Non-pigmented ciliary epithelial cell (primary cell): ENCODE measurements around the gene DCAF8.

ENCODE experiments used
- DNase-seq: peaks from one replicate; pipeline ENCODE4 v3.0.0-alpha.2; 2010; ENCODE audit warnings: low read depth

Gene DCAF8

GRCh38 chr1:160225345-160225744 lies 37.0 kb downstream of the DCAF8 start:
- no peak for DNase-seq

GRCh38 chr1:160224606-160225005 lies 37.7 kb downstream of the DCAF8 start:
- DNase-seq, result no peak

GRCh38 chr1:160222546-160222945 lies 39.8 kb downstream of the DCAF8 start:
- DNase-seq, result no peak

GRCh38 chr1:160221089-160221488 lies 41.3 kb downstream of the DCAF8 start:
- DNase-seq, result no peak

- no peak for DNase-seq
Observed at GRCh38 chr1:160220301-160220700, 42.0 kb downstream of the DCAF8 start.

- peak; percentile 38 for DNase-seq
Observed at GRCh38 chr1:160219062-160219929, 43.1 kb downstream of the DCAF8 start.

- no peak for DNase-seq
Observed at GRCh38 chr1:160217481-160218051, 44.8 kb downstream of the DCAF8 start.

- DNase-seq, result no peak
Observed at GRCh38 chr1:160216301-160216700, 46.0 kb downstream of the DCAF8 start.

- no peak for DNase-seq
Observed at GRCh38 chr1:160214481-160215140, 47.7 kb downstream of the DCAF8 start.

GRCh38 chr1:160211046-160211790 lies 51.1 kb downstream of the DCAF8 start:
- DNase-seq, result no peak

- DNase-seq, result no peak
Observed at GRCh38 chr1:160210561-160210960, 51.8 kb downstream of the DCAF8 start.

- no peak for DNase-seq
Observed at GRCh38 chr1:160209321-160210046, 52.9 kb downstream of the DCAF8 start.

GRCh38 chr1:160208557-160209320 lies 53.6 kb downstream of the DCAF8 start:
- no peak for DNase-seq

- DNase-seq, result no peak
Observed at GRCh38 chr1:160207771-160208556, 54.4 kb downstream of the DCAF8 start.

- DNase-seq, result no peak
Observed at GRCh38 chr1:160207118-160207650, 55.2 kb downstream of the DCAF8 start.

GRCh38 chr1:160206421-160207117 lies 55.8 kb downstream of the DCAF8 start:
- DNase-seq, result peak; percentile 79

GRCh38 chr1:160206036-160206389 lies 56.3 kb downstream of the DCAF8 start:
- peak; percentile 14 for DNase-seq

GRCh38 chr1:160205242-160206035 lies 56.9 kb downstream of the DCAF8 start, which contains the start of gene PEA15:
Gene PEA15 (plus strand): TSS chr1:160205384. CDS start chr1:160211545, 6,161 bp downstream.
- no peak for DNase-seq
